Naive thymus-derived CD4-positive, alpha-beta T cell (primary cell): ENCODE measurements around the gene CCDC192. TPM values are rescaled to one million over a fixed set of nuclear protein-coding genes. Genes with fewer than 3 reads are reported as not detected.
A peak's percentile ranks its signal among the peaks of the same experiment; 100 is the strongest.

Source experiments
- ATAC-seq: fragments of 150-1000 bp; cut with Tn5 transposase; 2 replicates; pipeline ENCODE4 v1.10.0; 2021; ENCODE audit warnings: mild to moderate bottlenecking, moderate library complexity
- CTCF ChIA-PET: fragments of 350-600 bp; sonication (Branson Sonifier 250); formaldehyde crosslinking; loops from one replicate; lab custom pipeline; 2021; ENCODE audit warnings: antibody characterized with exemption; lab: Charles Lee
- POLR2A ChIA-PET: fragments of 350-600 bp; sonication (Branson Sonifier 250); formaldehyde crosslinking; loops from one replicate; lab custom pipeline; 2021; ENCODE audit warnings: antibody characterized with exemption, inconsistent platforms; lab: Charles Lee
- DNase-seq, 9 donors: peaks; one replicate each; pipeline versions ENCODE4 v3.0.0 to v3.0.0-alpha.2; 2020 to 2022; ENCODE audit warnings: mixed read lengths in 1 of 9
- H3K27ac ChIP-seq: one replicate; pipeline ENCODE4 v1.7.0; 2013; ENCODE audit warnings: mild to moderate bottlenecking, low read depth, low read length, moderate library complexity
- H3K27me3 ChIP-seq, 2 donors: one replicate each; pipeline ENCODE4 v1.7.0; 2013; ENCODE audit warnings: low read length in 2 of 2, mild to moderate bottlenecking in 2 of 2, moderate library complexity in 2 of 2; ENCODE audit not compliant: control insufficient read depth in 2 of 2, insufficient read depth in 2 of 2
- H3K36me3 ChIP-seq, 3 experiments: 1 replicate in 2 of 3; 2 replicates in 1 of 3; pipeline ENCODE4 v1.7.0; 2013; ENCODE audit warnings: low read length in 3 of 3, mild to moderate bottlenecking in 3 of 3, moderate library complexity in 1 of 3; ENCODE audit not compliant: insufficient read depth in 3 of 3, control insufficient read depth in 2 of 3
- H3K4me1 ChIP-seq, 2 donors: one replicate each; pipeline ENCODE4 v1.7.0; 2013; ENCODE audit warnings: low read length in 2 of 2, mild to moderate bottlenecking in 2 of 2, moderate library complexity in 1 of 2; ENCODE audit not compliant: control insufficient read depth in 2 of 2, insufficient read depth in 2 of 2
- H3K4me3 ChIP-seq: 2 replicates; pipeline ENCODE4 v1.7.0; 2013; ENCODE audit warnings: mild to moderate bottlenecking, low read length
- H3K9me3 ChIP-seq, 3 experiments: 1 replicate in 2 of 3; 2 replicates in 1 of 3; pipeline ENCODE4 v1.7.0; 2013; ENCODE audit warnings: low read length in 3 of 3; ENCODE audit not compliant: control insufficient read depth in 2 of 3
- H3K27ac Mint-ChIP-seq, 9 donors: one replicate each; pipeline ENCODE4 v1.8.0; 2020 to 2022; ENCODE audit warnings: mixed read lengths in 9 of 9, mild to moderate bottlenecking in 8 of 9, moderate library complexity in 5 of 9, inconsistent platforms in 2 of 9
- H3K27me3 Mint-ChIP-seq, 5 donors: one replicate each; pipeline ENCODE4 v1.8.0; 2021 to 2022; ENCODE audit warnings: mixed read lengths in 5 of 5, mild to moderate bottlenecking in 1 of 5
- H3K36me3 Mint-ChIP-seq, 5 donors: one replicate each; pipeline ENCODE4 v1.8.0; 2020 to 2022; ENCODE audit warnings: mixed read lengths in 5 of 5, mild to moderate bottlenecking in 3 of 5, inconsistent platforms in 1 of 5
- H3K4me1 Mint-ChIP-seq, 7 donors: one replicate each; pipeline ENCODE4 v1.8.0; 2020 to 2022; ENCODE audit warnings: mixed read lengths in 7 of 7, mild to moderate bottlenecking in 3 of 7, inconsistent platforms in 1 of 7
- H3K4me3 Mint-ChIP-seq, 10 donors: one replicate each; pipeline ENCODE4 v1.8.0; 2020 to 2022; ENCODE audit warnings: mild to moderate bottlenecking in 10 of 10, mixed read lengths in 10 of 10, moderate library complexity in 6 of 10, inconsistent platforms in 2 of 10
- H3K9me3 Mint-ChIP-seq, 11 donors: one replicate each; pipeline ENCODE4 v1.8.0; 2020 to 2022; ENCODE audit warnings: mixed read lengths in 11 of 11, mild to moderate bottlenecking in 4 of 11, inconsistent platforms in 1 of 11, moderate library complexity in 1 of 11
- intact Hi-C, 2 donors: fragments of 100-400 bp; cut with micrococcal nuclease; formaldehyde crosslinking; loops; one replicate each; pipeline ENCODE4 v1.15.1; 2023
- polyA plus RNA-seq, 2 donors: library from polyadenylated mRNA; unstranded; fragments of 300-500 nt; fragmentation: Illumina TruSeq; gene quantifications; one replicate each; pipeline ENCODE4 v1.2.3, GENCODE V29; 2021
- total RNA-seq, 6 experiments: library from RNA in 5 of 6; stranded (reverse) in 5 of 6; gene quantifications; 1 replicate in 5 of 6; 2 replicates in 1 of 6; pipeline ENCODE4 v1.2.3 and lab custom pipeline; 2021 to 2026

CCDC192 gene
- total and polyA plus RNA-seq, 7 experiments from 2014 or later: not detected

DNA sequence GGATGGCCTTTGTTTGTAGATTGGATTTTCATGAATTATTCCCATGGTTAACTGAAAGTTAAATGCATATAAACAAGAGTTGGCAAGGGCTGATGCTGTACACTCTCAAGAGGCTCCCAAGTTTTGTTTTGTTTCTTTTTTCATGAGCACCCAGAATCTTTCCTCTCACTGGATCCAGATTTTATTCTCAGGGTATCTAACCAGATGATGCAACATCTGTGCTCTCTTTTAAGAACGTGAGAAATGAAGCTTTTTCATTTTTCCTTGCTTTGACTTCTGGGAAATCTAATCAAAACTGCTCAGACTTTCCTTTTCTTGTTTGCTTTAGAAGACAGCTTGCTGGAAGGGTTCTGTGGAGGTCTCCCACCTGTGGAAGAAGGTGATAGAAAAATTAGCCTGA, 237.7 kb downstream of the CCDC192 start:
- no peak overlapping the region for H3K27ac Mint-ChIP-seq

GRCh38 chr5:127941646-127942045, 238.5 kb downstream of the CCDC192 start:
- Mint-ChIP-seq H3K36me3 (peaks cover 0 to 12% (median 3%) of the 10 kb centered on the region in 5 donors), H3K4me1 (peaks cover 0 to 4% (median 1%) of the 10 kb centered on the region in 7 donors), H3K27me3 (no peaks in the 10 kb centered on the region), H3K4me3 (no peak overlapping the region), H3K27ac (no peak overlapping the region), H3K9me3 (no peaks in the 10 kb centered on the region)
- H3K4me3 ChIP-seq: no peak overlapping the region
- H3K27me3 ChIP-seq: no peaks in the 10 kb centered on the region
- ChIA-PET CTCF (no interaction called here), POLR2A (no interaction called here)
- no peaks in the 10 kb centered on the region for H3K36me3 ChIP-seq
- no peak for DNase-seq
- intact Hi-C loops: no loop called here
- no peak for ATAC-seq
- no peaks in the 10 kb centered on the region for H3K9me3 ChIP-seq
- H3K4me1 ChIP-seq: no peaks in the 10 kb centered on the region
- no peak overlapping the region for H3K27ac ChIP-seq

More for the DNA sequence above, 237.7 kb downstream of the CCDC192 start:
- H3K4me1 Mint-ChIP-seq: peaks cover 0 to 6% (median 5%) of the 10 kb centered on the region in 7 donors
- H3K27me3 ChIP-seq: no peaks in the 10 kb centered on the region
- H3K4me3 Mint-ChIP-seq: no peak overlapping the region
- H3K27me3 Mint-ChIP-seq: no peaks in the 10 kb centered on the region
- ChIA-PET CTCF (no interaction called here), POLR2A (no interaction called here)
- H3K36me3 ChIP-seq: no peaks in the 10 kb centered on the region
- H3K9me3 Mint-ChIP-seq: no peaks in the 10 kb centered on the region
- H3K36me3 Mint-ChIP-seq: peaks cover 0 to 12% (median 3%) of the 10 kb centered on the region in 5 donors
- no peak for DNase-seq
- ATAC-seq: no peak
- H3K4me1 ChIP-seq: no peaks in the 10 kb centered on the region
- H3K9me3 ChIP-seq: no peaks in the 10 kb centered on the region
- H3K27ac ChIP-seq: no peak overlapping the region
- intact Hi-C loops: no loop called here
- no peak overlapping the region for H3K4me3 ChIP-seq

DNA sequence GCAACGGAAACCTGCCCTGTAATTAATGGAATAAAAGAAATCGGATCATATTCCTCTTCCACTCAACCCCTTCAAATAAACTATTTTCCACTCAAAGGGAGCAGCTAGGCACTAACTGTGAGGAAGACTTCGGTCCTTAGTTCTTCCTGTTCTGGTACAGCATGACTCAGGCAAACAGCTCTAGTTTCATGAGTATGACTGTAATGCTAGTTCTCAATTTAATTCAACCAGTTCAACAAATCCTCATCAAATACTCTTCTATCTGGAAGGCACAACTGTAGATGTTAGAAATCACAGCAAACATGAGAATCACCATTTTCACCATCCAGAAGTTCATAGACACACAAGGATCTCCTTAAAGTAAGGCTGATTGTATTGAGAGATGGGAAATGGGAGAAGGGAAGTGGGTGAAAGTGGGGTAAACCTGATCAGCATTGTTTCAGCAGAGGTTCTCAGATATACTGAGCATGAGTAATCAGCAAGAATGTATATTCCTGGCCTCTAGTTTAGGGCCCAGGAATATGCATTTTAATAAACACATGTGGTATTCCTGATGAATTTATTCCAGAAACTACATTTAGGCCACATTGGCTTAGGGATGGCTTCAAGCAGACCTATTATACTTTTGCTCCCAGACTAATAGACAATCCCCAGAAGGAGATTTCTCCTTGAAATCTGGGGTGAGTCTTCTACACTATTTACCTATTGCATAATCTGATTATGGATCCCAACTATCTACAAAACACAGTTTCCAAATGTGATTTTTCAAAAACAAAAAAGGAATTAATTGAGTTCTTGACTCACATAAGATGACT, 239.3 kb downstream of the CCDC192 start:
- H3K27me3 ChIP-seq: no peaks in the 10 kb centered on the region
- ChIA-PET POLR2A (no interaction called here), CTCF (no interaction called here)
- no peak overlapping the region for H3K27ac ChIP-seq
- H3K36me3 ChIP-seq: no peaks in the 10 kb centered on the region
- Mint-ChIP-seq H3K9me3 (no peaks in the 10 kb centered on the region), H3K27me3 (no peaks in the 10 kb centered on the region), H3K4me3 (no peak overlapping the region), H3K36me3 (peaks cover 0 to 12% (median 8%) of the 10 kb centered on the region in 5 donors), H3K27ac (no peak overlapping the region), H3K4me1 (peaks cover 0 to 3% (median 0%) of the 10 kb centered on the region in 7 donors)
- no peak overlapping the region for H3K4me3 ChIP-seq
- H3K9me3 ChIP-seq: no peaks in the 10 kb centered on the region
- DNase-seq (no peak), ATAC-seq (no peak)
- no peaks in the 10 kb centered on the region for H3K4me1 ChIP-seq
- intact Hi-C loops: no loop called here

DNA sequence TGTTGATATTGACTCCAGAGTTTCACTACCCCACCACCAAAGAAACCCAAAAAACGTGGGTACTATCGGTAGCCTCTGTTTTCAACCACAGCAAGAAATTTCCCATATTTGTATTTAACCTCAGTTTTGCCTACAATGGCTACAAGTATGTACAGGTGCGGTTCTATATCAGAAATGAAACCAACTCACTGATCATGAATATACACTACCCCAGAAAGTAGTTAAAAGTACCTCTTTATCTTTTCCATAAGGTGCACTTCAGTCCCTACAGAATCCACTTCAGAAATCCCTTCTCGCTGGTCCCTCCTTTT, 239.8 kb downstream of the CCDC192 start:
- H3K27me3 ChIP-seq: no peaks in the 10 kb centered on the region
- Mint-ChIP-seq H3K27ac (peak overlapping the region in 1 of 9 donors; percentile 63), H3K36me3 (peaks cover 0 to 13% (median 8%) of the 10 kb centered on the region in 5 donors), H3K9me3 (no peaks in the 10 kb centered on the region), H3K4me3 (no peak overlapping the region), H3K4me1 (peaks cover 0 to 3% (median 0%) of the 10 kb centered on the region in 7 donors), H3K27me3 (no peaks in the 10 kb centered on the region)
- no peaks in the 10 kb centered on the region for H3K4me1 ChIP-seq
- intact Hi-C loops: no loop called here
- ChIA-PET POLR2A (no interaction called here), CTCF (no interaction called here)
- H3K27ac ChIP-seq: no peak overlapping the region
- ATAC-seq (no peak), DNase-seq (no peak)
- H3K9me3 ChIP-seq: no peaks in the 10 kb centered on the region
- no peaks in the 10 kb centered on the region for H3K36me3 ChIP-seq
- no peak overlapping the region for H3K4me3 ChIP-seq

- no peaks in the 10 kb centered on the region for H3K27me3 ChIP-seq
- no peaks in the 10 kb centered on the region for H3K36me3 ChIP-seq
- POLR2A ChIA-PET: no interaction called here
- H3K36me3 Mint-ChIP-seq: peaks cover 0 to 15% (median 8%) of the 10 kb centered on the region in 5 donors
- CTCF ChIA-PET: no interaction called here
- no peaks in the 10 kb centered on the region for H3K9me3 ChIP-seq
- no peak overlapping the region for H3K27ac ChIP-seq
- peaks cover 0 to 3% (median 0%) of the 10 kb centered on the region in 7 donors for H3K4me1 Mint-ChIP-seq
- H3K4me3 ChIP-seq: no peak overlapping the region
- no peaks in the 10 kb centered on the region for H3K27me3 Mint-ChIP-seq
- no peak overlapping the region for H3K4me3 Mint-ChIP-seq
- H3K27ac Mint-ChIP-seq: no peak overlapping the region
- H3K9me3 Mint-ChIP-seq: no peaks in the 10 kb centered on the region
- ATAC-seq: no peak
- no peaks in the 10 kb centered on the region for H3K4me1 ChIP-seq
- intact Hi-C loops: no loop called here
- no peak for DNase-seq
Observed at GRCh38 chr5:127944125-127944524, 240.9 kb downstream of the CCDC192 start.

DNA sequence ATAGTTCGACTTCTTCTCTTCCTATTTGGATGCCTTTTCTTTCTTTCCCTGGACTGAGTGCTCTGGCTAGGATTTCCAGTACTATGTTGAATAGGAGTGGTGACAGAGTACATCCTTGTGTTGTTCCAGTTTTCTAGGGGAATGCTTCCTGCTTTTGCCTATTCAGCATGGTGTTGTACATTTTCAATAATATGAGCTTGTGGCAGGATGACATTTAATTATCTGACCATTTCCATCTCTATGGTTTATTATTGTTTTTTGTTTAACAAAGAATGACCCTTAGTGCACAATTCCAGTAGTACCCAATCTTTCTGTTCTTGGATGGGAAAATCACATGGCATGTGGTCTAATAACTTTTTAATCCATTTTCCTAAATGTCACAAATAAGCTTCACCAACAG, 244.8 kb downstream of the CCDC192 start:
- no peaks in the 10 kb centered on the region for H3K27me3 ChIP-seq
- Mint-ChIP-seq H3K36me3 (peaks cover 0 to 31% (median 15%) of the 10 kb centered on the region in 5 donors), H3K9me3 (no peaks in the 10 kb centered on the region), H3K4me1 (peaks cover 0 to 2% (median 0%) of the 10 kb centered on the region in 7 donors), H3K4me3 (no peak overlapping the region), H3K27ac (no peak overlapping the region), H3K27me3 (no peaks in the 10 kb centered on the region)
- intact Hi-C loops: no loop called here
- no peak for DNase-seq
- H3K4me1 ChIP-seq: no peaks in the 10 kb centered on the region
- H3K4me3 ChIP-seq: no peak overlapping the region
- H3K36me3 ChIP-seq: peaks cover 0 to 3% (median 0%) of the 10 kb centered on the region in 3 experiments
- no peak for ATAC-seq
- ChIA-PET CTCF (no interaction called here), POLR2A (no interaction called here)
- H3K9me3 ChIP-seq: no peaks in the 10 kb centered on the region
- no peak overlapping the region for H3K27ac ChIP-seq
